Esophagus squamous epithelium (tissue), 5 donors: ENCODE results near the gene FHAD1. TPM values are rescaled to one million over a fixed set of nuclear protein-coding genes. Genes with fewer than 3 reads are reported as not detected.
A peak's percentile ranks its signal among the peaks of the same experiment; 100 is the strongest.

ENCODE experiments used
- DNase-seq: peaks from one replicate; lab custom pipeline; 2025; lab: John Stamatoyannopoulos, UW
- H3K27ac ChIP-seq, 4 donors: fragments of 200-600 bp; sonication (generic); one replicate each; pipeline ENCODE4 v1.5.1; 2016 to 2019; ENCODE audit warnings: mild to moderate bottlenecking in 1 of 4
- H3K27me3 ChIP-seq, 4 donors: fragments of 200-600 bp; sonication (generic); 1 replicate in 3 of 4; 2 replicates in 1 of 4; pipeline versions ENCODE4 v1.5.1 to v1.6.0; 2017 to 2021; ENCODE audit warnings: antibody characterized with exemption in 1 of 4
- H3K36me3 ChIP-seq, 3 donors: fragments of 200-600 bp; sonication (generic); one replicate each; pipeline ENCODE4 v1.5.1; 2016 to 2019
- H3K4me1 ChIP-seq, 3 donors: fragments of 200-600 bp; sonication (generic); one replicate each; pipeline ENCODE4 v1.5.1; 2017 to 2019
- H3K4me3 ChIP-seq, 4 donors: fragments of 200-600 bp; sonication (generic); 1 replicate in 3 of 4; 2 replicates in 1 of 4; pipeline ENCODE4 v1.5.1; 2016 to 2019; ENCODE audit warnings: mild to moderate bottlenecking in 2 of 4, moderate library complexity in 1 of 4
- H3K9me3 ChIP-seq, 3 donors: fragments of 200-600 bp; sonication (generic); one replicate each; pipeline ENCODE4 v1.5.1; 2016 to 2019
- CTCF ChIP-seq, 6 experiments: fragments of 450-650 bp in 4 of 6; fragments of 200-600 bp in 2 of 6; sonication (generic) in 2 of 6; IDR thresholded peaks; one replicate each; pipeline ENCODE4 v1.5.1; 2016 to 2019; ENCODE audit warnings: antibody characterized with exemption in 6 of 6, mild to moderate bottlenecking in 4 of 6, moderate library complexity in 4 of 6
- POLR2A ChIP-seq, 4 donors: fragments of 450-650 bp; IDR thresholded peaks; one replicate each; pipeline ENCODE4 v1.6.1; 2017; ENCODE audit warnings: antibody characterized with exemption in 4 of 4, mild to moderate bottlenecking in 4 of 4, moderate library complexity in 3 of 4
- WGBS, 2 donors: methylation state at CpG; one replicate each; pipeline ENCODE4 v1.1.5; 2018; 5-methylcytosine and 5-hydroxymethylcytosine counted together
- intact Hi-C: fragments of 100-400 bp; cut with DNase I; formaldehyde crosslinking; loops from one replicate; pipeline ENCODE4 v1.15.0; 2022
- total RNA-seq, 4 donors: library from RNA; depleted of rRNA; stranded (reverse); fragments of >200 nt; gene quantifications; one replicate each; pipeline ENCODE4 v1.1.0, GENCODE V29; 2016
- donor health status: DM: yes; HTN: yes; CAD: no.

The FHAD1 gene
- total RNA-seq, 4 donors from 2014 or later: 0.57 TPM; not detected in 3

GRCh38 chr1:15220024-15220392, 27.0 kb upstream of the FHAD1 start:
- H3K36me3 ChIP-seq: peaks cover 0 to 18% (median 8%) of the 10 kb centered on the region in 3 donors
- no peak for TF ChIP-seq CTCF (IDR thresholded peaks at IDR 0.05)
- TF ChIP-seq POLR2A (IDR thresholded peaks at IDR 0.05): no peak
- no peaks in the 10 kb centered on the region for H3K9me3 ChIP-seq
- H3K4me1 ChIP-seq: peaks cover 0 to 23% (median 4%) of the 10 kb centered on the region in 3 donors
- H3K4me3 ChIP-seq: no peak overlapping the region
- intact Hi-C loops: no loop called here
- H3K27me3 ChIP-seq: no peaks in the 10 kb centered on the region
- H3K27ac ChIP-seq: no peak overlapping the region
- no peak for DNase-seq
- 85 to 86% methylated on average over 11 to 12 of the region's 12 CpGs for WGBS, 2 donors

GRCh38 chr1:15220825-15221431, 26.1 kb upstream of the FHAD1 start:
- no peaks in the 10 kb centered on the region for H3K9me3 ChIP-seq
- peaks cover 0 to 23% (median 0%) of the 10 kb centered on the region in 3 donors for H3K4me1 ChIP-seq
- intact Hi-C loops: no loop called here
- no peaks in the 10 kb centered on the region for H3K27me3 ChIP-seq
- WGBS, 2 donors: 74 to 86% methylated on average over 5 to 7 of the region's 7 CpGs
- no peak for DNase-seq
- H3K36me3 ChIP-seq: peaks cover 0 to 18% (median 8%) of the 10 kb centered on the region in 3 donors
- no peak overlapping the region for H3K4me3 ChIP-seq
- no peak overlapping the region for H3K27ac ChIP-seq
- TF ChIP-seq POLR2A (IDR thresholded peaks at IDR 0.05): no peak
- TF ChIP-seq CTCF (IDR thresholded peaks at IDR 0.05): peak in 1 of 6 experiments; percentile 6

GRCh38 chr1:15222653-15223303, 24.2 kb upstream of the FHAD1 start:
- H3K4me1 ChIP-seq: peaks cover 0 to 23% (median 0%) of the 10 kb centered on the region in 3 donors
- DNase-seq: no peak
- WGBS, 2 donors: 81 to 91% methylated on average over 4 of the region's 4 CpGs

GRCh38 chr1:15224259-15224869, 22.7 kb upstream of the FHAD1 start:
- H3K27ac ChIP-seq: peak overlapping the region in 1 of 4 donors; percentile 14
- intact Hi-C loops: no loop called here

More at GRCh38 chr1:15222653-15223303, 24.2 kb upstream of the FHAD1 start:
- H3K9me3 ChIP-seq: no peaks in the 10 kb centered on the region
- H3K4me3 ChIP-seq: no peak overlapping the region
- H3K27ac ChIP-seq: no peak overlapping the region
- intact Hi-C loops: no loop called here
- TF ChIP-seq POLR2A (IDR thresholded peaks at IDR 0.05): no peak
- no peak for TF ChIP-seq CTCF (IDR thresholded peaks at IDR 0.05)
- no peaks in the 10 kb centered on the region for H3K27me3 ChIP-seq
- peaks cover 0 to 18% (median 8%) of the 10 kb centered on the region in 3 donors for H3K36me3 ChIP-seq

More at GRCh38 chr1:15224259-15224869, 22.7 kb upstream of the FHAD1 start:
- DNase-seq: no peak
- Histone ChIP-seq H3K36me3 (peaks cover 0 to 15% (median 8%) of the 10 kb centered on the region in 3 donors), H3K27me3 (no peaks in the 10 kb centered on the region), H3K4me1 (peaks cover 0 to 16% (median 0%) of the 10 kb centered on the region in 3 donors), H3K9me3 (no peaks in the 10 kb centered on the region), H3K4me3 (no peak overlapping the region)
- 76 to 87% methylated on average over 8 of the region's 8 CpGs for WGBS, 2 donors
- no peak for TF ChIP-seq CTCF (IDR thresholded peaks at IDR 0.05)
- TF ChIP-seq POLR2A (IDR thresholded peaks at IDR 0.05): no peak
